GM19351 (cell line): ENCODE measurements around the gene DGKI.

Source experiments
- ATAC-seq: cut with Tn5 transposase; IDR thresholded peaks from one replicate; pipeline ENCODE4 v1.9.1; 2021; ENCODE audit warnings: mild to moderate bottlenecking, moderate library complexity; ENCODE audit not compliant: unreplicated experiment

DGKI gene

DNA sequence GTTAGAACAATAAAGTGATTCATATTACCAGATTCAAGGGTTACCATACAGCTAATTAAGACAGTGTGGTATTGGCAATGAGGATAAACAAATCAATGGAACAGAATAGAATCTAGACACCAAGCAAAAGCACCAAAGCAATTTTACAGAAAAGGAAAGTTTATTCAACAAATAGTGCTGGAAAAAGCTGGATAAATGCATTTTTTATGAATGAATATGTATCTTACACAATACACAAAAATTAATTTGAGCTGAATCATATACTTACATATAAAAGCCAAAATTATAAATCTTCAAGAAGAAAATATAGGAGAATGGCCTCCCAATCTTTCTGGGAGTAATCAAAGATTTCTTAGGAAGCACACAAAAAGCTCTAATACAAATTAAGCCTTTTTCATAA is 282.8 kb downstream of the DGKI start:
- no peak for ATAC-seq

DNA sequence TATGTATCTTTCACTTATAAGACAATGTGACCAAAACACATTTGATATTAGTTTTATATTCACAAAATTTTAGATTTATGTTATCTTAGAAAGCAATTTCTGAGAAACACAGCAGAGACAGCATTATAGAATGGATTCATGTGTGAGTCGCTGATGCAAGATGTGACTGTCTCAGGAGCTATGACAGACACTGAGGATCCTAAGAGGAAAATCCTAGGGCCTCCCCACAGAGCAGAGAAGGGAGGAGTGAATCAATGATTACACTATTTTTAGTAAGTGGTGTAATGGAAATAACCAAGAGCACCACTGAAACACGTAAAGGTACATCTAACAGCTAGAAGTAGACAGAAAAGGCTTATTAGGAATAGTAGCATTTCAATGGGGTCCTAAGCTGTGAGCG is 299.3 kb downstream of the DGKI start:
- no peak for ATAC-seq

DNA sequence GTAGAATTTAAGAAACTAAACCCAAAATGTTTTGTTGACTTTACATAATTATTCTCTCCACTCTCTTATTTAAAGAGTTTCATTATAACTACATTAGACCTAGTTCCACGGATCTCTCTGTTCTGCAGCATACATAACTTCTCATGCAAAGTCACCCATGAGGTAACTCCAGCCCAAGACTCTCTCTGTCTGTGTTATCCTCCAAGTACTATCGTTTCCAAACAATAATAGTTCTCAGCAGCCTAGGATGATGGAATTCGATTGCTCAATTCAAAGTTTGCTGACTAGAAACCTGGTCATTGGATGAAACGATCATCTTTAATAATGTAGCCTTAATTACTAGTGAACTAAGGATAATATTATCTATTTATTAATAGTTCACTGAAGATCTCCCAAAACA is 300.1 kb downstream of the DGKI start:
- no peak for ATAC-seq

DNA sequence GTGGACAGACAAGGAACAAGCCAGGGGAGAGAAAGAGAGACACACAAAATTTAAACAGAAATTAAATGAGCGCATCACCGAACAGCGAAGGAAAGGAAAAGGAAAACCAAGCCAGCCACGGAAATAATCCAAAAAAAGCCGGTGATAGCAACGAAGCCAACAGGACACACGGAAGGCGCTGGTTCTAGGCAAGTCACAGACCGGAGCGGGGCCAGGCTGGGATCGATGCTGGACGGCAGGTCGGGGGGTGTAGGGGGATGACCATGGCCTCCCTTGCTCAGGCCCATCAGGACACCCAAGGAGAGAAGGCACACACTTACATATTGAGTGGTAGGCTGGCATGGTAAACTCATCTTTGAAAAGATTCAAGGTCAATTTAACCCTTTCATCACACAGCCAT is 300.8 kb downstream of the DGKI start:
- no peak for ATAC-seq

DNA sequence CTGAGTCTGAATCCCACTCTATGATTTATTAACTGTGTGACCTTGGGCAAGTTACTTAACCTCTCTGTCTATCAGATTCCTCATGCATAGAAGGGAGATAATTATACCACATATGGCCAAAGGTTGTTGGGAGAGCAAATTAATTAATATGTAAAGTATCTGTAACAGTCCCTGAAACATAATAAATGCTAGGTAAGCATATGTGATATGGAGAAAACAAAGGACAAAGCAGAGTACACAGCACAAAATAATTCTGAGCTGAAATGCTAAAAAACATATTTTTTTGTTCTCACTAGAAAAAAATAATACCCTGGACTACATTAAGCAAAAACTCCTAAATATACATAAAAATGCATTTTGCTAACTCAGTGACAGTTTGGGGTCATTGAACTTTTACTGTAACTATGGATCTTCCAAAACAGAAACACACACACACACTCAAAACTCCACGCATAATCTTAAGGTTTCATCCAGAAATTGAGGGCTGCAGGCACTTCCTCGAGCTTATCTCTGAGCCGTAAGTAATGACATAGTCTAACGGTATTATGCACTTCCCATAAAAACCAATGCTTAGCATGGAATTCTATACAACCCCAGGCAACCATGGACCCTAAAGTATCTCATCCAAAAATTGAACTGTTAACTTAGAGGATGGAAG is 301.6 kb downstream of the DGKI start:
- ATAC-seq, result no peak

DNA sequence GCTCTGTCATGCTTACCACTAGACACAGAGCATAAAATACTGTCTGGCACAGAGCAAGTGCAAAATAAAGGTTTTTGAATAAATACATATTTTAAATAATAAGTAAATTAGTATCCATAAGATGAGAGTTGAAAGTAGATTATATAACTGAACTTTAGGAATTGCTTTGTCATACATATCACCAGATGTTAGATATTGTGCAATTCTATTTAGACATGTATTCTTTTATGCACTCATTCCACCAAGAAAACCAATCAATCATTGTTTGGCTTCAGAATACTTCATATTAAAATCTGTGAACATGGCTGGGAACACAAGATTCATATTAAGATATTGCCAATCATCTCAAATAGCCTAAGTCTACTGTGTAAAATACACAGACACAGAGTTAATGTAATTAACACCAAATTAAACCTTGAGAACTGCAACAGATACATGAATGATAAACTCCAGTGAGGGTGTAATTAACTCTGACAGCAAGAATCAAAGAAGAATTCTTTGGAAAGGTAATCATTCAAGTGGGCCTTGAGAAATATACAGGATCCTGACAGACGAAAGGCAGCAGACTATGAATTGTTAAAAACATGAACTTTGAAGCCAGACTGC is 302.2 kb downstream of the DGKI start:
- no peak for ATAC-seq

DNA sequence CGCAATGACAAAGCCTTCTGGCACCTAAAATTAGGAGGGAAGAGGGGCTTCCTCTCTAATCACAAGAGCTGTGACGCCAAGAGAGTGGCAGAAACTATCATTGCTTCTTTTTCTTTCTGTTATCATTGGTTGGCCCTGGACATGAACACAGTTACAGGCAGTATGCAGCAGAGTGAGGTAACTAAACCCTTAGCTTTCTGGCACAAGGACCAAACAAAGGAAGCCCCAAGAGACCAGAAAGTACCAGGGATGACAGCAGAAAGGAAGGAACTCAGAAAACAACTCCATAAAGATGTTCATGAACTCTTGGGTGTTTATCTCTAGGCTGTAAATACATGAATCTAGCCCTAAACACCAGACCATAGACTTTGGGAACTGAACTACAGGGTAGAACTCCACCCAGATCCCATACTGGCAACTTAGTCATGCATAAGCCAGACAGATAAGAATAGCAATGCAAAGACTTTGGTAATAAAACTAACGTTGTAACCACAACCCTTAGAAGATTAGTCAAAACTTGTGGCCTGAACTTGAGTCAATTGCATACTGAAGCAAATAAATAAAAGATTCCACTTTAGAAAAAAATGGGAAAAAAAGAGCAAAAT is 307.6 kb downstream of the DGKI start:
- no peak for ATAC-seq

DNA sequence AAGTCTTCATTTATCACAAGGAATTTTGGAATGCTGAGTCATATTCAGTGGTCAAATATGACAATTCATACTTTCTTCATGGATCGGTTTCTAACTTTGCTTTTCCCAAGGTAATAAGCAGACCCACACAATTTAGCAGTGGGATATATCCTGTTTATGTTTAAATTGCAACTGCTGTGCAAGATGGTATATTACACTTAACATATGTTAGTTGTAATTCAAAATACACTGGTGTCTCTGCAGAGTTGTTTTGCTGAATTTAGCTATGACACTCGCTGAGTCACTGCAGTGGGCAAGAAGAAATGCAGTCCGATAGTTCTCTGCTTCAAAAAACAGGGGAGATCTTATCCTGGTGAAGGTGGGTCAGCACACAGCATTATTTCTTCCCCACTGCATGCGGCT is 308.4 kb downstream of the DGKI start:
- ATAC-seq, result no peak

DNA sequence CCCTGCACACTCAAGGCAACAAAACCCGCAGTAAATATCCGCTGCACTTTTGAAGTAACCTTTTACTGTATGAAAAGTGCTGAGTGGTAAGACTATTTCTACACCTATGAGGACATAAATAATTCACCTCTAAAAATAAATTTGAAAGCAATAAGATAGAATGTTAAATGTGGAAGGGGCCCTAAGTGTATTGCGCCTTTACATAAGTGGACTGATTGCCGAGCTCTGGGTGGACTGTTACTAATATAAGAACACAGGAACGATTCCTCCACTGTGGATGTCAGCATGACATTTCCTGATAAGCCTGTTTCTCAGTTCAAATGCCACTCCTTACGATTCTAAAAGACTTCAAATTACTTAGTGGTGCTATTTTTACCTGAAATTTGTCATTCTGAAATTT is 311.2 kb downstream of the DGKI start:
- no peak for ATAC-seq

DNA sequence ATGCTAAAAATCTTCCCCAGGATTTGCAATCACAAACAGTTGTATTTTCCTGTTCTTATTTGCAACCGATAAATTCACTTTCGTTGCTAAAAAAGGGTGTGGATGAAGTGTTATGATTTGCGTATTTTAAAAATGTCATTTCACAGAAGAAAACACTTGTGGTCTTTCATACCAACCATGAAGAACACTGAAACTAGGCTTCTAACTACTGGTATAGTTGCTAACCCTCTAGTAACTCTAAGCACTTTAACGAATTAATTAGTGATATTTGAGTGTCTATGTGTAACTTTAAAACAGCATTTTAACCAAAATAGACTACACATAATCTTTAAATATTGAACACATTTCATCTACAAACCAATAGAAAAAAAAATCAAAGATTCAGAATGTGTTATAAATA is 315.1 kb downstream of the DGKI start:
- no peak for ATAC-seq

DNA sequence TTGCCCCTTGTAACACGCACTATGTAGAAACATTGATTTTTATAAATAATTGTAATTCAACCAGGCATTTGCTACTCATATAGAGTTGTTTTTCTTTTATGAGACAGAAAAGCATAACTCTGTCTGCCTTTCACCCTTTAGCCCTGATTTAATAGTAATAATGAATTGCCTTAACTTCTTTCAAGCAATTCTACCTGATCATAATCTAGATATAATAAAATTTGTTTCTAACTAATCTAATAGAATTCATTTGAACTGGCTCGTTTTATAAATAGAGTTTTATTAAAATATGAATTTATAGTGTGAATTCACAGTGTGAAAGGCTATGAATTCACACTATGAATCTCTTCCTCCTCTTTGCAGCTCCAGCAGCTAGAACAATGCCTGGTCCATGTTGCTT is 319.1 kb downstream of the DGKI start:
- no peak for ATAC-seq

DNA sequence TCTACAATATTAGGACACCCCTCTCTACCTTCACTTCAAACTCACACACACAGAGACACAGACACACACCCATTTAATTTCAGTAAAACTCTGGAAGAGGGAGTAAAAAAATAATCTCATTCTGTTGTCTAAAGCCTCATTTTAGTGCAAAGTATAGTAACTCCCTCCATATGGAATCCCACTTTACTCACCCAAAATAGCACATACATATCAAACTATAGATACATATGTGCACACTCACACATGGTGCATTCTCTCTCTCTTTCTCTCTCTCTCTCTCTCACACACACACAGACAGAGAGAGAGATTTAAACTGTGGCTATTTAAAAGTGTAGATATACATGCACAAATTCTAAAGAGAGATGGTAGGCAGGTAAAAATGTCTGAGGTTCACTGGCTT is 323.6 kb downstream of the DGKI start:
- ATAC-seq, result no peak

DNA sequence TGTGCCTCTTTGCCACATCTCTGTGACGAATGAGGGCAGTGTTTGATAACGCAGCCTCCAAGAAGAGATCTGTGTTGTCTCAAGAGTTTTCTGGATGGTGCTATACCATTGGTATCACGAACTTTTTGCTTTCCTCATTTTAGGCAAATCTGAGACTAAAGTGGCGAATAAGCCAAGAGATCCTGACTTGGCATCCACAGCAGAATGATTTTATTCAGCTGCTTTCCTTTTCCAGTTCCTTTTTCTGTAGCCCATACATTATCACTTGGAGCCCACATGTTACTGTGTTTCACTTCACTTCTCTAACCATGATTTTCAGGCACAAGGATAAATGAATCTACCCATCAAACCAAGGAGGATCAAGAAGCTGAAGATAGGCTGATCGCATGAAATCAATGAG is 325.3 kb downstream of the DGKI start:
- ATAC-seq, result no peak

DNA sequence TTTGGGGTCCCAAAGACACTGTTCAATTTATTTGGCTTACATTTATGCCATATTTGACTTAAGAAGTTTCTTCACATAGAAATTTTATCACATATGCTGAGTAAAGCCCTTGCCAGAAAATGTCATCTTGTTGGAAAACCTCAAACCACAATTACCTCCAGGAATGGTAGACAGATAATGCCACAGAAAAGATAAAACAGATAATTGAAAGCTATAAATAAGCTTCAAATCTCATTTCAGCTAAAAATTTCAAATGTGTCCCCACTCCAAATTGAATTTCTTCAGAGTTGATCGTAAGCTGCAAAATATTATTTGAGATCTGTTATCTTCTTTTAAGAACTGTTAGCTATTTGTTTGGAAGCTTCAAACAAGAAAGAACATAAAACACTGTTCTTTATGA is 326.8 kb downstream of the DGKI start:
- no peak for ATAC-seq

DNA sequence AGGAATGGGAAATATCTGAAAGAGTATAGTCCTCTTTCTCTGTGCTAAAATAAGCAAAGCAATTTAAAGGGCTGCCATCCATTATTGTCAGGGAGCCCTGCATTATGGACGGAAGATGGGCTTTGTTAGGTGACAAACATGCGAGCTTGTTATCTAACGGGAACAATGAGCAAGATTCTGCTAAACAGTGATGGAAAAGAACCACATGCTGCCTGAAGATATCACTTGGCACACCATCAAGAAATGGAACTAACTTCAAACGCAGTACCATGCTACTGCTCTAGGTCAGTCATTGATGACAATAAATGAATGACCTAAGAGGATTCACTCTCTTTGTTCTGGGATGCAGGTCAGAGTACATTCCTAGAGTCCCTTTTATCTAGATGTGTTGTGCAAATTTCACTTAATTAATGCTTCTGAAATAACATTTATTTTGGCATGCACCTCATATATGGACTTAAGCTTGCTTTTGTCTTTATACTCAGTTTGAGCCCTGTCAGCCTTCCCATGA is 327.5 kb downstream of the DGKI start:
- ATAC-seq, result no peak

DNA sequence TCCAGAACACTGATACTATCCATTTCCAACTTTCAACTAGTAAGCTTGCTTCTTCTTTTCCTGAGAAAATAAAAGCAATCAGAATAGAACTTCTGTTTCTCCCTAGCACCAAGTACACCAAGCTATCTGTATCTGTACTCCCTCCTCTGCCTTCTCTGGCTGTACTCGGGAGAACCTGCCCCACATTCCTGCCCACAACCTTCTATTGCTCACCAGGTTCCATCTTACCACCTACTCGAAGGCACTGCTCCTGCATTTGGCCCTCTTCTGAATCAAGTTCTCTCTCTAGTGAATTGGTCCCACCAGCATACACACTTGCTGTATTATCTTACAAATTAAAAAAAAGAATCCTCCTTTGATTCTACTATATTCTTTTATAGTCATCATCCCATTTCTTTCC is 333.7 kb downstream of the DGKI start:
- ATAC-seq, result no peak

DNA sequence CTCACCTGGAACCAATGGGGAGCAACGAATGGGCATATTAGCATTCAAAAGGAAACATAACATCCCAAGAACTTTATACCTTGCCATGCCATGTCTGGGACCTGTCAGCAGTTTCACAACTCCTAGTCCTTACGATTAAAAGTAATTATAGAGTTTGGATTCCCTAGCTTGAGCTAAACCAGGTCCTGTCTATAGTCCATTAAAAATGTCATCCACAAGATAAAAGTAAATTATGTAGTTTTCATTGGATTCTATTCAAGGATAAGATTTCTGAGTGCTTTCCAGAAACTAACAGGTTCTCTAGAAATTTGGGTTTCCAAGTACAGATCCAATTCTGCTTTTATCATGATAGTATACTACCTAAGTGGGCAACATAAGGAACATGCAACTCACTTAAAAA is 339.7 kb downstream of the DGKI start:
- no peak for ATAC-seq

DNA sequence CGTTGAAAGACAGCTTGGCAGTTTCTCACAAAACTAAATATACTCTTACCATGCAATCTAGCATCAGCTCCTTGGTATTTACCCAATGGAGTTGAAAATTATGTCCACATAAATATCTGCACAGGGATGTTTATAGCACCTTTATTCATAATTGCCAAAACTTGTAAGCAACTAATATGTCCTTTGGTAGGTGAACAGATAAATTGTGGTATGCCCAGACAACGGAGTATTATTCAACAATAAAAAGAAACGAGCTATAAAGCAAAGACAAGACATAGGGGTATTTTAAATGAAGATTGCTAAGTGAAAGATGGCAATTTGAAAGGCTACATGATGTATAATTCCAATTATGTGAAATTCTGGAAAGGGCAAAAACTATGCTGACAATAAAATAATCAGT is 340.7 kb downstream of the DGKI start:
- ATAC-seq, result no peak

DNA sequence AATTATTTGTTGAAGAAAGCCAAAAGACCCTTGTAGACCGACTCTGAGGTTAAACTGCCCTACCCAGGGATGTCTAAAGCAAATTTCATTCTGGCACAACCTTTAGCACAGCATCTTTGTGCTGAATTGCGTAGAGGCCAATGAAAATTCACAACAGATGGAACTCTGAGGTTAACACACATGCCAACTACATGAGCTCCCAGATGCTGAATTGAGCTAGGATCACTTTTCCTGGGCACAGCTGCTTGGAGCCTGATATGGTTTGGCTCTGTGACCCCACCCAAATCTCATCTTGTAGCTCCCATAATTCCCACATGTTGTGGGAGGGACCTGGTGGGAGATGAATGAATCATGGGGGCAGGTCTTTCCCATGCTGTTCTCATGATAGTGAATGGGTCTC is 345.2 kb downstream of the DGKI start:
- ATAC-seq, result no peak

DNA sequence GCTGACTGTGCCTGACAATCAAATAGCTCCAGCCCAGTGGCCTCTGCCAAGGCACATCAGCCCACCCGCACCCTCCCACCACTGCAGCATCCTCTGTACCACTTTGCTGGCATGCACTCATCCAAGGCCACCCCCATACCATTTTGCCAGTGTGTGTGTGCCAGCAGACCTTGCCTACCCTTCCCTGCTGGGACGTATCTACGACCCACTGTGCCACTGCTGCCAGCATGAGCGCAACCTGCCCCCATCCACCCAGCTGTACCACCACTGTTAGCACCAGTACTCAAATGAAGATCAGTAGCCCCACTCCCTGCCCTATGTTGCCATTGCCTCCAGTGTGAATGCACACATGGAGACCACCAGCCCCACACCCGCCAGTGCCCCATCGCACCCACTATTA is 353.9 kb downstream of the DGKI start:
- no peak for ATAC-seq

DNA sequence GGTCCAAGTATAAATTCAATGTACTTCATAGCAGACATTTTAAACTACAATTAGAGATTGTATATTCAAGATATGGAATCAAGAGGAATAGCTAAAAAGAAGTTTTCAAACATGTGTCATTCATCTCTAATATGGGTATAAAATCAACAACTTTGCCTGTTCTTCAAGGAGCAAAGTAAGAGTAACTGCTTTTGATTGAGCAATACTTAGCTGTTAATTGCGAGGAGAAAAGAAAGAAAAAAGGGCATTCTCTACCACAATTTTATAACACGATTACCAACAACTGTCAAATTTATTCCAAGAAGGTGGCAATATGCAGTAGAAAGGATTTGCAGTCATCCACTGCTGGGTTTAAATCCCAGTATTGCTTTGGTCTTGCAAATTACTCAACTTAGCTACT is 356.9 kb downstream of the DGKI start:
- ATAC-seq, result no peak

DNA sequence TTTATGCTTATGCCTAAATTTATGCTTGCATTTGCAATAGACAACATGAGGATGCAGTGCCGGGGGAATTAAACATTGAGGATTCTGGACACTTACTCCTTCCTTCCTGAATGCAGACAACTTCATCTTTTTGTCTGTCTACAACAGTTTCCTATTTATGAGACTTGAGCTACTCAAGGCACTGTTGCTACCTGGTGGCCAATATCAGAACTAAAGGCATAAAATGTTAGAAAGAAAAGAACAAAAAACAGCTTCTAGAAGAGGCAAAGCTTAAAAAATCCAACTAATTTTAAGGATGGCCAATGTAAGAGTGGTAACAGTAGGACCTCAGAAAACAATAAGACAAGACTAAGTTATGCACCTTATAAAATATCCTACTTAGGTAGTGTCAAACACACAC is 358.7 kb downstream of the DGKI start:
- no peak for ATAC-seq

DNA sequence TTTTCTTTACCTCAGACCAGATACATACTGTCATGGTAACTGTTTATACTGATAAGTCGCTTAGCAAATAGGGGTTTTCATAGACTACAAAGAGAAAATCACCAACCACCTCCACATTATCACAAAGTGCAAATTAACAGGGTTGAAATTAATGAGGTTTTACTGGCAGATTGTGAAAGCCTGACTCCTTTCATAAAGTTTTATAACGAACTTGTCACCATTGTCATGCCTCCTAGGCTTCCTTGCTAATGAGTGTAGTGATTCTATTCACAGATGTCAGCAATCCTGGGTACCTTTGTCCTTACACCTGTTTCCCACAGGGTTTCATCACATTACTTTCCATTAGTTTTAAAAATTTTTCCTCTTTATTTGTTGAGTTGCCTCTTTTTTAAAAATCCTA is 361.0 kb downstream of the DGKI start:
- ATAC-seq, result no peak
